ENCODE results near the gene DNAJA2.

GRCh38 chr16:46949241-46949892, 24.1 kb downstream of the DNAJA2 start:
- no peak for TF ChIP-seq CTCF (IDR thresholded peaks at IDR 0.05)
- no peak for TF ChIP-seq POLR2A (IDR thresholded peaks at IDR 0.05)
